G401 (cell line): Measurements from ENCODE around the gene PLPP1. TPM values are rescaled to one million over a fixed set of nuclear protein-coding genes. Genes with fewer than 3 reads are reported as not detected.
"Not testable (repeated sequence)": the region's sequence is repeated elsewhere in the genome, so short reads cannot be mapped to it uniquely, and the experiment has no call there.

Experiments
- DNase-seq: peaks from one replicate; pipeline ENCODE4 v3.0.0-alpha.2; 2015; ENCODE audit warnings: low spot score
- in situ Hi-C: cut with HindIII; loops from 2 replicates; pipeline ENCODE4 v1.10.0; 2016; ENCODE audit warnings: low sequenced_read_pairs, mixed read lengths
- total RNA-seq: library from RNA; depleted of rRNA; stranded (reverse); fragments of >200 nt; shearing (Covaris generic); gene quantifications from 2 replicates; pipeline ENCODE4 v1.2.3, GENCODE V29; 2014

PLPP1 gene
- total RNA-seq, 1 experiment from 2014 or later: 13.3 TPM

DNA sequence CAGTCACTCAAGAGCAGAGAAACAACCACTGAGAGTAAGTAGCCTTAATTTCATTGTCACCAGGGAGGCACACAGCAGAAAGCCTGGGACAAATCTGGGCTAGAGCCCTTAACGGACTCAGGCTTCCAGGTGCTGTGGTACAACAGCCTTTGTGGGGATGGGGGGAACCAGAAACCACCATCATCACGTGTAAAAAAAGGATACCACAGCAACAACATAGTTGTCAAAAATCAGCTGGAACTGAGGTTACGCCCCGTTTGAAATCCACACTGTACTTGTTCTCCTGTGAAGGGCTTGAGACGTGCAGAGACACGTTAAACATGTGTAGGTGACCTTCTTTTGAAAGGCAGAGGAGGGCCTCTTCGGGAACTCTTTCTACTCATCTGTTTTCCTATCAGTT is 16.6 kb upstream of the PLPP1 start:
- in situ Hi-C loops: no loop called here
- no peak for DNase-seq

DNA sequence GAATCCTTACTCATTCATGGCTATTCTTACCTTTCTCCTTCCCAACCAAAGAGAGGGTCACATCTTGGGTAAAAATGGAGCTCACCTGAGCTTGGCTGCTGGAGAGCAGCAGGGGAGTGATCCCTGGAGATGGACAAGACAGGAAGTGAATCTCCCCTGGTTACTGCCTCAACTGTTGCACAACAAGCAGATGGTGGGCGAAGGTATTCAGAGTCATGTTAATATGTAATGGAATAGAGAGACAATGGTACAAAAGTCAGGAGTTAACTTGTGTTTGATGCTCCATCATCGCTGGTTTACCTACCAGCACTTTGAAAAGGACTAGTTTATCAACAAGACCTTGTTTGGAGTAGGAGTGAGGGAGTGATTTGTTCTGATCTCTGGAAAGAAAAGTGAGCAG is 13.0 kb upstream of the PLPP1 start:
- DNase-seq: no peak
- in situ Hi-C loops: no loop called here

DNA sequence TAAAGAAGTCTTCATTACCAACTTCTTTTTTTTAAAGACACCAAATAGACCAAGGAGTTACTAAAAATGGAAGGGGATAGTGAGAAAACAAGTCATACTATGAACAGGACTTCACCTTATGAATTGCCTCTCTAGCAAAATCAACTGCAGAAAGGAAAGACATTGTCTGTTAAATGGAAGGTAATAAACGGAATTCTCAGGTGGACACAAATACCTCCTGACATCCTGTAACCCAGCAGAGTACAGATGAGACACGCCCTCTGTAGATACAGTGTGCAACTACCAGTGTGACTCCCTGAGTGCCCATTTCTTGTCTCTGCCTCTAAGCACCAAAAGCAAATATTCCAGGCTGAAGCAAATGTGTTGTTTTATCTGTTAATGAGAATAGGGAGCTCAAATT is 12.2 kb upstream of the PLPP1 start:
- in situ Hi-C loops: no loop called here
- no peak for DNase-seq

- no peak for DNase-seq
- in situ Hi-C loops: no loop called here
Measured at GRCh38 chr5:55544341-55544740, 9.6 kb upstream of the PLPP1 start.

DNA sequence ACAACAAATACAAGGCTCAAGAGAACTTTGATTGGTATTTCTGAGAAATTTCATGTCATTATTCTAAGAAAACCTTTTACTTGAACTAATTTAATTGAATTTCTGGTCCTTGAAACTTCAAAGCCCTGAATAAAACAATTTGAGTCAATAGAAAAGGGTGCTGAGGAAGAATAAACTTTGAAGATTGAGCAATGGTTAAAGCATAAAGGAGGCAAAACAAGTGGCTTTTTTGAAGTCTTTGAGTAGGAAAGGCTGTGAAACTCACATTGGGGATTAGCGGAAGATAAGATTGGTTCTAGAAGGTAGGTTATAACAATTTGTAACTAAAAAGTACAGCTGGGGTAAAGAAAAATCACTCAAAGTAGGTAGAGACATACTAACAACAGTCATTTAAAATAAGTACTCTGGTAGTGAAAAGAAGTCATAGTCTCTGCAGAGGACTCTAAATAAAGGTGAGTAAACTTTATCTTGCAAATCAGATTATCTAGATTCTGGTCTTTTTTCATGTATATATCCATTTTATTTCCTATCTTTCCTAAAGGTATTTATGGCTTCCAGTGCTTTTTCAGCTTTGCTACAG is 6.4 kb upstream of the PLPP1 start:
- in situ Hi-C loops: no loop called here
- DNase-seq: no peak

DNA sequence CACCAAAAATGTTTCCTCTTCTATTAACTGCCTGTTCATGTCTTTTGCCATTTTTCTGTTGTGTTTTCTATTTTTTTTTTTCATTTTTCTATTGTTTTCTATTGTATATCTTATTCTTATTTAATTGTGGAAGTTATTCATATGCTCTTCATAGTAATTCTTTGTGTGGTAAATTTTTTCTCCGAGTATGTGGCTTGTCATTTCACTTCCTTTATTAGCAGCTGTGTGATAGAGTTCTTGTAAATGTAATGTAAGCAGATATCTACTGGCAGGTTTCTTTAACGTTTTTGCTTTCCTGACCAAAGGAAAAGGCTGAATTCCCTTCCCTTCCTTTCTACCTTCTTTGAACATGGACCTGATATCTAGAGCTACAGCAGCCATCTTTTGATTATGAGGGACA is 5.8 kb upstream of the PLPP1 start:
- no peak for DNase-seq
- in situ Hi-C loops: no loop called here

DNA sequence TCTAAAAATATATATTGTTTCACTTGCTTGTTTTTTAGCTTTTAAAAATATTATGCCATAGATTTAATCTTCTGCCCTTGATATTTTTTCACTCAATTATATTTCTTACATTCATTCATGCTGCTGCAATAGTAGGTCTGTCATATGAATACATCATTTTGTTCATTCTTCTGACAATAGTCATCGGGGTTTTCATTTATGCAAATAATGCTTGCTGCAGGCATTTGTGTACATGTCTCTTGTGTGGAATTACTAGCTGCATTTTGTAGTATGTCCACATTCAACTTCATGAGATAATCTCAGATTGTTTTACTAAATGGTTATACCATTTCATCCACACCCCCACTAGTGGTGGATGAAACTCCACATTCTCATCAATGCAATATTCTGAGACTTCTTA is 5.3 kb upstream of the PLPP1 start:
- in situ Hi-C loops: no loop called here
- no peak for DNase-seq

GRCh38 chr5:55538661-55539060 is 3.9 kb upstream of the PLPP1 start:
- DNase-seq: no peak
- in situ Hi-C loops: no loop called here

- DNase-seq, in situ Hi-C loops: not testable (repeated sequence)
Measured at GRCh38 chr5:55537315-55537714, 2.6 kb upstream of the PLPP1 start.

GRCh38 chr5:55535199-55535905 is 588 bp upstream of the PLPP1 start:
- in situ Hi-C loops: no loop called here
- peak; percentile 82 for DNase-seq

- in situ Hi-C loops: no loop called here
- DNase-seq: peak; percentile 65
Measured at GRCh38 chr5:55533521-55534435, 986 bp downstream of the PLPP1 start.

DNA sequence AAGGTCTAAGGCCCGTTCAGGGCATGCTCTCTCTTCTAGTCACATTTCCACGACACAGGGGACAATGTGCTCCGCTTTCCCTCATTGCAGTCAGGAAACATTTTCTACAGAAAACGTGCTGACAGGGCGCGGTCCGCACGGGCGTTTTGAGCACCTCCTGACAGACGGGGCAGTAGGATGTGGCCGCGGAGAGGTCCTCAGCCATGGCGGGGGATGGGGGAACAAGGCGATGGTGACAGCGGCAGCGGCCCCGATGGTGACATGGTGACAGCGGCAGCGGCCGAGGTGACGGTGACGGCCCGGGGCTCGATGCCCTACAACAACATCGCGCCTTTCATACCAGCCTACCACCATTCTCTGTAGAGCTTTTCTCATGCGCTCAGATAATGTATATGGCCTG is 4.1 kb downstream of the PLPP1 start:
- in situ Hi-C loops: no loop called here
- DNase-seq: no peak

DNA sequence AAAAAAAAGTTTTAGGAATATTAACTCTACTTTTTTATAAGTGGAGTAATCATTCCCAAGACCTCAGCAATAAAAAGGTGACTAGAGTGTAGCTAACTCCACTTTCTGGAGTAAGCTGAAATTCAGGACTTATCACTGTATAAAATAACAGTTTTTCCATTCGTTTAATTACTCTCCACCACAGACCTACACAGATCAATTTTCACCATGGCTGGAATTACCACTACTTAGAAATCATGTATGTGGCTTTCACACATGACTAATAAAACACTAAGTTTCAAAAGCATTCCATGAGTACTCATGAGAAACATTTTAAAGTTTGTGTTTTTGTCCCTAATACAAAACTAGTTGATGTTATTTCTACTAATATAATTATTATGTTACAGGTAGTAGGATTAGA is 9.9 kb downstream of the PLPP1 start:
- in situ Hi-C loops: no loop called here
- no peak for DNase-seq

- DNase-seq: no peak
- in situ Hi-C loops: no loop called here
Measured at GRCh38 chr5:55523293-55523692, 11.5 kb downstream of the PLPP1 start.

GRCh38 chr5:55521881-55522280 is 12.9 kb downstream of the PLPP1 start:
- DNase-seq: peak; percentile 8
- in situ Hi-C loops: no loop called here

DNA sequence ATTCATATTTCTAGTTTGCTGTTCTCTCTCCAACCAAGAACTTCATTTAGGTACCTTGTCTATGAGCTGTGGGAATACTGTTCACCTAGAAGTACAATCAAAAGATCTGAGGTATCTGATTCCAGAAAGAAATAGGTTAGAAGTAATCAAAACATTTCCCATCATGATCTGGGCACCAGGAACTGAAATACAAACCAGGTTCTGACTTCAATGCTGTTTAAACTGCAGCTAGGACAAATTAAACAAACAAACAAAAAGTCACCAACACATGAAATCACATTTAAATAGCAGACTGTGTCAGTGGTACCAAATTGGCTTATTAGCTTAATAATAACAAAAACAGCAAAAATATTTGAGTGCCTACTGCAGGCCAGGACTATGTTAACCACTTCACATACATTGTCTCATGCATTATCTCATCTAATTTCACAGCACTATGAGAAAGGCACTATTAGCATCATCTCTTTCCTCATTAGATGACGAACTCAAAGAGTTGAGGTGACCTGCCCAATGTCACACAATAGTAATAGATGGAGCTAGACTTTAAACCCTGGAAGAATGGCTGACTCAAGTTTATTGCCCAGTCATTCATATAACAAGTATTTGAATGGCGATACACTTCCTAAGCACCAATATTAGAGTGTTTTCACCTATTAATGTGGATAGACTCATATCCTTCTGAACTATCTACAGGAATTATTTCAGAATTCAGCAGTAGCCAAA is 14.5 kb downstream of the PLPP1 start:
- DNase-seq: no peak
- in situ Hi-C loops: no loop called here

GRCh38 chr5:55518831-55519390 is 15.9 kb downstream of the PLPP1 start:
- no peak for DNase-seq
- in situ Hi-C loops: no loop called here

DNA sequence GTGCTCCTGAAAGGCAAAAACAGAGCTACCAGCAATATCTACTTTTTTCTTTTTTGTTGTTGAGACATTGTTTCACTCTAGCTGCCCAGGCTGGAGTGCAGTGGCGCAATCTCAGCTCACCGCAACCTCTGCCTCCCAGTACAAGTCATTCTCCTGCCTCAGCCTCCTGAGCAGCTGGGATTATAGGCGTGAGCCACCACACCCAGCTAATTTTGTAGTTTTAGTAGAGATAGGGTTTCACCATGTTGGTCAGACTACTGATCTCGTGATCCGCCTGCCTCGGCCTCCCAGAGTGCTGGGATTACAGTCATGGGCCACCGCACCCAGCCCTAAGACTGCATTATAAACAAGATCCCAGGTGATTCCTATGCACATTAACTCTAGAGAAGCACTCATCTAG is 17.0 kb downstream of the PLPP1 start:
- no peak for DNase-seq
- in situ Hi-C loops: no loop called here

DNA sequence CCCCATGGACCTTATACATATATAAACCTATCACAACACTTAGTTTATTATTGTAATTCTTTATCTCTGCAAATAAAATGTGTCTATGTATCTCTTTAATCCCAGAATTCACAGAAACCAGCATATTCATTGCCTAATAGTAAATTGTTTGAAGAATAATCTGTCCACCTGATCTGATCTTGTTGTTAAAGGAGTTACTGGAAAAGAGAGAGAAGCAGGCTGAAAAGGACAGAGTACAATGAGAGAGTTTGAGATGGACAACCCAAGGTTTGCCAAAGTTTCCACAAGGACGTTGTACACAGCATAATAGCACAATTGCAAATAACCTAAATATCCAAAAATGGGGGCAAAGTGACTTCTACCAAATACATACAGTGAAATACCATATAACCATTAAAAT is 23.8 kb downstream of the PLPP1 start:
- DNase-seq: no peak
- in situ Hi-C loops: no loop called here
